ENCODE data around the gene TLN1.
A peak's percentile ranks its signal among the peaks of the same experiment; 100 is the strongest.

TLN1 gene

GRCh38 chr9:35732185-35732799, at the start of gene TLN1, which contains the start of gene CREB3:
TLN1 (minus strand) TSS chr9:35732195; CDS start chr9:35725694, 6,501 bp downstream.
CREB3 (plus strand) TSS chr9:35732666; CDS start chr9:35732773, 107 bp downstream.
- peak; percentile 97 for DNase-seq

GRCh38 chr9:35781066-35781465, 49.1 kb upstream of the TLN1 start:
- DNase-seq = no peak

GRCh38 chr9:35778496-35778895, 46.5 kb upstream of the TLN1 start:
- no peak for DNase-seq

- no peak for DNase-seq
Measured at GRCh38 chr9:35776018-35776417, 44.0 kb upstream of the TLN1 start.

- DNase-seq = no peak
Measured at GRCh38 chr9:35774907-35775635, 43.1 kb upstream of the TLN1 start.

- no peak for DNase-seq
Measured at GRCh38 chr9:35771943-35772342, 39.9 kb upstream of the TLN1 start.

GRCh38 chr9:35771534-35771933, 39.5 kb upstream of the TLN1 start:
- DNase-seq = no peak

- no peak for DNase-seq
Measured at GRCh38 chr9:35771075-35771433, 39.1 kb upstream of the TLN1 start.

GRCh38 chr9:35769763-35770162, 37.8 kb upstream of the TLN1 start:
- no peak for DNase-seq

- DNase-seq = no peak
Measured at GRCh38 chr9:35767458-35767857, 35.5 kb upstream of the TLN1 start.

GRCh38 chr9:35766997-35767396, 35.0 kb upstream of the TLN1 start:
- DNase-seq = no peak

- DNase-seq = no peak
Measured at GRCh38 chr9:35763803-35764202, 31.8 kb upstream of the TLN1 start.

GRCh38 chr9:35763181-35763580, 31.2 kb upstream of the TLN1 start:
- no peak for DNase-seq

GRCh38 chr9:35760651-35761050, 28.7 kb upstream of the TLN1 start:
- no peak for DNase-seq

- DNase-seq = no peak
Measured at GRCh38 chr9:35759795-35760194, 27.8 kb upstream of the TLN1 start.

- DNase-seq = no peak
Measured at GRCh38 chr9:35758475-35759050, 26.6 kb upstream of the TLN1 start.

GRCh38 chr9:35757892-35758275, 25.9 kb upstream of the TLN1 start:
- no peak for DNase-seq

- peak; percentile 17 for DNase-seq
Measured at GRCh38 chr9:35757226-35757891, 25.4 kb upstream of the TLN1 start.

GRCh38 chr9:35756275-35757225, 24.6 kb upstream of the TLN1 start:
- peak; percentile 82 for DNase-seq

GRCh38 chr9:35755071-35755470, 23.1 kb upstream of the TLN1 start:
- no peak for DNase-seq

- no peak for DNase-seq
Measured at GRCh38 chr9:35754264-35754663, 22.3 kb upstream of the TLN1 start, which contains the start of gene MSMP. MSMP (minus strand) TSS chr9:35754276; CDS start chr9:35754129, 147 bp downstream.

- DNase-seq = no peak
Measured at GRCh38 chr9:35753466-35753865, 21.5 kb upstream of the TLN1 start.

- DNase-seq = no peak
Measured at GRCh38 chr9:35750256-35750531, 18.2 kb upstream of the TLN1 start.

All from stimulated activated CD4-positive, alpha-beta T cell treated with anti-CD3 and anti-CD28 coated beads, Interleukin-4, amount 100 ng/mL, for 24 hours (primary cell).